Measurements from ENCODE around the gene OR5A1.
A peak's percentile ranks its signal among the peaks of the same experiment; 100 is the strongest.
"Not testable (repeated sequence)": the region's sequence is repeated elsewhere in the genome, so short reads cannot be mapped to it uniquely, and the experiment has no call there.

Gene OR5A1

GRCh38 chr11:59418156-59418555 is 18.1 kb upstream of the OR5A1 start:
- H3K27ac ChIP-seq: no peak overlapping the region
- DNase-seq (ENCODE audit: low read depth, low spot score): no peak
- H3K4me3 ChIP-seq: no peak overlapping the region
- TF ChIP-seq POLR2AphosphoS5 (IDR thresholded peaks at IDR 0.05; ENCODE audit: borderline replicate concordance, low read depth, low read length): no peak
- TF ChIP-seq EZH2 (IDR thresholded peaks at IDR 0.05): no peak
- TF ChIP-seq FOXP2 (optimal IDR thresholded peaks at IDR 0.05; ENCODE audit: control extremely low read depth, extremely low read length, insufficient read depth): no peak
- H3K9me3 ChIP-seq (ENCODE audit: low read depth, low read length): no peaks in the 10 kb centered on the region
- no peak overlapping the region for H3K9ac ChIP-seq (ENCODE audit: insufficient read length)
- H3K36me3 ChIP-seq (ENCODE audit: insufficient read depth, low read length): no peaks in the 10 kb centered on the region

DNA sequence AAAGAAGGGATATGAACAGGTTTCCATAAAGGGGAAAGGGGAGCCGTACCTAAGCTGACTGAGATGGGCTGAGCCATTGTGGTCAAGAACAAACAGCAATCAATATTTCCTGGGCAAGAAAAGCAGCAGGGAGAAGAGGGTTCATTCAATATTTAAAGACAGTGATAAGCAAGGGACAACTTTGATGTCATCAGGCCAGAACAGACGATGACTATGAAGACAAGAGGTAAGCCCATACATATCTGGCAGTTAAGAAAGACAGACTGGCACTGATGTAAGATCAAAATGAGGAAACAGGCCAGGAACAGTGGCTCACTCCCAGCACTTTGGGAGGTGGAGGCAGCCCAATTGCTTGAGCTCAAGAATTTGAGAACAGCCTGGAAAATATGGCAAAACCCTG is 12.4 kb upstream of the OR5A1 start:
- no peaks in the 10 kb centered on the region for H3K9me3 ChIP-seq (ENCODE audit: low read depth, low read length)
- H3K4me3 ChIP-seq: no peak overlapping the region
- no peak for DNase-seq (ENCODE audit: low read depth, low spot score)
- H3K36me3 ChIP-seq (ENCODE audit: insufficient read depth, low read length): no peaks in the 10 kb centered on the region
- H3K27ac ChIP-seq: no peak overlapping the region
- no peak for TF ChIP-seq POLR2AphosphoS5 (IDR thresholded peaks at IDR 0.05; ENCODE audit: borderline replicate concordance, low read depth, low read length)
- no peak for TF ChIP-seq EZH2 (IDR thresholded peaks at IDR 0.05)
- no peak for TF ChIP-seq FOXP2 (optimal IDR thresholded peaks at IDR 0.05; ENCODE audit: control extremely low read depth, extremely low read length, insufficient read depth)
- H3K9ac ChIP-seq (ENCODE audit: insufficient read length): no peak overlapping the region

- no peak for DNase-seq (ENCODE audit: low read depth, low spot score)
- Histone ChIP-seq H3K27ac (no peak overlapping the region), H3K9ac (ENCODE audit: insufficient read length) (no peak overlapping the region), H3K4me3 (no peak overlapping the region), H3K36me3 (ENCODE audit: insufficient read depth, low read length) (no peaks in the 10 kb centered on the region), H3K9me3 (ENCODE audit: low read depth, low read length) (no peaks in the 10 kb centered on the region)
- TF ChIP-seq EZH2 (IDR thresholded peaks at IDR 0.05) (no peak), FOXP2 (optimal IDR thresholded peaks at IDR 0.05; ENCODE audit: control extremely low read depth, extremely low read length, insufficient read depth) (no peak), POLR2AphosphoS5 (IDR thresholded peaks at IDR 0.05; ENCODE audit: borderline replicate concordance, low read depth, low read length) (no peak)
Observed at GRCh38 chr11:59425131-59425530, 11.1 kb upstream of the OR5A1 start.

GRCh38 chr11:59426361-59427067 is 9.8 kb upstream of the OR5A1 start, which contains the start of gene OR5A2:
Gene OR5A2, minus strand, starts transcription at chr11:59426413. Its CDS starts 3,460 bp downstream, at chr11:59422953.
- Histone ChIP-seq H3K27ac (peak within 1 kb of the TSS; percentile 61), H3K9me3 (ENCODE audit: low read depth, low read length) (no peaks in the 10 kb centered on the region), H3K4me3 (peak within 1 kb of the TSS; percentile 23), H3K36me3 (ENCODE audit: insufficient read depth, low read length) (no peaks in the 10 kb centered on the region), H3K9ac (ENCODE audit: insufficient read length) (peak within 1 kb of the TSS; percentile 15)
- no peak for TF ChIP-seq POLR2AphosphoS5 (IDR thresholded peaks at IDR 0.05; ENCODE audit: borderline replicate concordance, low read depth, low read length)
- TF ChIP-seq FOXP2 (optimal IDR thresholded peaks at IDR 0.05; ENCODE audit: control extremely low read depth, extremely low read length, insufficient read depth): peak; percentile 23
- TF ChIP-seq EZH2 (IDR thresholded peaks at IDR 0.05): no peak
- peak; percentile 75 for DNase-seq (ENCODE audit: low read depth, low spot score)

DNA sequence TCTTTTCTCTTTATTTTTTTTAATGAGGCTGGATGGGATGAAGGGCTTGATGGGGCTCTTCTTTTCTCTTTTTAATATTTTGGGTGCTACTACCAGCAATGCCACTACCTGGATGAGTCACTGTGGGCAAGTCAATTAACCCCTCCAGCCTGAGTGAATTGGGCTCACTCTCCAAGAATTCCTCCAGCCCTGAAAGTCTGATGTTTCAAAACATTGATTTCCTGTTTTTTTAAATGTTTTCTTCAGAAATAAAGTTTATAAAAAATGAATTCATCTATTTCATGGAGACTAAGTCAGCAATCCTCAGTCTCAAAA is 9.2 kb upstream of the OR5A1 start:
- no peaks in the 10 kb centered on the region for H3K36me3 ChIP-seq (ENCODE audit: insufficient read depth, low read length)
- no peak for TF ChIP-seq EZH2 (IDR thresholded peaks at IDR 0.05)
- DNase-seq (ENCODE audit: low read depth, low spot score): no peak
- peak overlapping the region; percentile 61 for H3K27ac ChIP-seq
- H3K9ac ChIP-seq (ENCODE audit: insufficient read length): peak overlapping the region; percentile 15
- H3K4me3 ChIP-seq: peak overlapping the region; percentile 23
- H3K9me3 ChIP-seq (ENCODE audit: low read depth, low read length): no peaks in the 10 kb centered on the region

DNA sequence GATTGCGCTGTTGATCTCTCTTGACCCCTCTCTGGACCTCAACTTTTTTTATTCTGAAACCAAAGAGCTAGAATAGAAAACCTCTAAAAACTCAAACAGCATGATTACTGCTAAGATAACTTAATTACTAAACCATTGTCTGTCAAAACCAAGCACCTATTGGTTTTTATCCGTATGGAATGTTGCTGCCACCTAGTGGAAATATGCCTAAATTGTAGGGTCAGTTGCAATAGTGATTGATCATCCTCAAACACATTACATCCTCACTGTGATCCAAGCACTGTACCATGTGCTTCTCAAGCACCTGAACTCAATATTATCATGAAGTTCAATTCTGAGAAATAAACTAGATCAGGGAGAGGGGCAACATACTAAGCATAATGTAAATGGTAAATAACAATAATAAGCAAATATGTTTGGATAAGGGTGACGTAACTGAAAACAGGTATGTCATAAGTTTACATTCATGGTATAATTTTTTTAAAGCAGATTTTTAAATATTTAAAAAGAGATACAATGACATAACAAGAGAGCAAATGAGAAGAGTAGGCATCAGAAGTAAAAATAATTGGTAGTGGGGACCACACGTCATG is 6.2 kb upstream of the OR5A1 start:
- Histone ChIP-seq H3K4me3 (no peak overlapping the region), H3K27ac (no peak overlapping the region), H3K36me3 (ENCODE audit: insufficient read depth, low read length) (no peaks in the 10 kb centered on the region), H3K9ac (ENCODE audit: insufficient read length) (no peak overlapping the region), H3K9me3 (ENCODE audit: low read depth, low read length) (no peaks in the 10 kb centered on the region)
- peak; percentile 44 for DNase-seq (ENCODE audit: low read depth, low spot score)
- no peak for TF ChIP-seq FOXP2 (optimal IDR thresholded peaks at IDR 0.05; ENCODE audit: control extremely low read depth, extremely low read length, insufficient read depth)
- TF ChIP-seq EZH2 (IDR thresholded peaks at IDR 0.05): no peak
- no peak for TF ChIP-seq POLR2AphosphoS5 (IDR thresholded peaks at IDR 0.05; ENCODE audit: borderline replicate concordance, low read depth, low read length)

DNA sequence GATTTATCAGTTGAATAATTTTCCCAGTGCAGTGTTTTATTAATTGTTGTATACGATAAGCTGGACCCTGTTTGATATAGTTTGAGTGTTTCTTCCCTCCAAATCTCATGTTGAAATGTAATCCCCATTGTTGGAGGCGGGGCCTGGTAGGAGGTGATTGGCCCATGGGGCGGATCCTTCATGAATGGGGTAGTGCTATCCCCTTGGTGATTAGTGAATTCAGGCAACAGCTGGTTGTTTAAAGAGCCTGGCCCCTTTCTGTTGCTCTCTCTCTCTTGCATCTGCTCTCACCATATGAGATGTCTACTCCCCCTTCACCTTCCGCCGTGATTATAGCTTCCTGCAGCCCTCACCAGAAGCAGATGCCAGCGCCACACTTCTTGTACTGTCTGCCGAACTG is 1.5 kb downstream of the OR5A1 start:
- no peaks in the 10 kb centered on the region for H3K9me3 ChIP-seq (ENCODE audit: low read depth, low read length)
- H3K4me3 ChIP-seq: no peak overlapping the region
- H3K9ac ChIP-seq (ENCODE audit: insufficient read length): no peak overlapping the region
- no peak overlapping the region for H3K27ac ChIP-seq
- H3K36me3 ChIP-seq (ENCODE audit: insufficient read depth, low read length): no peaks in the 10 kb centered on the region
- DNase-seq (ENCODE audit: low read depth, low spot score): no peak
- TF ChIP-seq FOXP2 (optimal IDR thresholded peaks at IDR 0.05; ENCODE audit: control extremely low read depth, extremely low read length, insufficient read depth): no peak
- TF ChIP-seq POLR2AphosphoS5 (IDR thresholded peaks at IDR 0.05; ENCODE audit: borderline replicate concordance, low read depth, low read length): no peak
- TF ChIP-seq EZH2 (IDR thresholded peaks at IDR 0.05): no peak

DNA sequence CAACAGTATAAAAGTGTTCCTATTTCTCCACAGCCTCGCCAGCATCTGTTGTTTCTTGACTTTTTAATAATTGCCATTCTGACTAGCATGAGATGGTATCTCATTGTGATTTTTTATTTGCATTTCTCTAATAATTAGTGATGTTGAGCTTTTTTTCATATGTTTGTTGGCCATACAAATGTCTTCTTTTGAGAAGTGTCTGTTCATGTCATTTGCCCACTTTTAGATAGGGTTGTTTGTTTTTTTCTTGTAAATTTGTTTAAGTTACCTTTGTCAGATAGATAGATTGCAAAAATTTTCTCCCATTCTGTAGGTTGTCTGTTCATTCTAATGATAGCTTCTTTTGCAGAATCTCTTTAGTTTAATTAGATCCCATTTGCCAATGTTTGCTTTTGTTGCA is 9.4 kb downstream of the OR5A1 start:
- H3K9ac ChIP-seq (ENCODE audit: insufficient read length): not testable (repeated sequence)

GRCh38 chr11:59448484-59448883 is 12.2 kb downstream of the OR5A1 start:
- TF ChIP-seq EZH2 (IDR thresholded peaks at IDR 0.05): no peak

More for the DNA sequence above, 9.4 kb downstream of the OR5A1 start:
- not testable (repeated sequence) for H3K36me3 ChIP-seq (ENCODE audit: insufficient read depth, low read length); H3K9me3 ChIP-seq (ENCODE audit: low read depth, low read length); H3K27ac ChIP-seq; H3K4me3 ChIP-seq; DNase-seq (ENCODE audit: low read depth, low spot score)

More at GRCh38 chr11:59448484-59448883, 12.2 kb downstream of the OR5A1 start:
- Histone ChIP-seq H3K4me3 (no peak overlapping the region), H3K36me3 (ENCODE audit: insufficient read depth, low read length) (no peaks in the 10 kb centered on the region), H3K27ac (no peak overlapping the region), H3K9ac (ENCODE audit: insufficient read length) (no peak overlapping the region), H3K9me3 (ENCODE audit: low read depth, low read length) (no peaks in the 10 kb centered on the region)
- no peak for DNase-seq (ENCODE audit: low read depth, low spot score)
